Head of caudate nucleus (tissue), 42 donors: ENCODE data around the gene BUD23.
"Not testable (repeated sequence)": the region's sequence is repeated elsewhere in the genome, so short reads cannot be mapped to it uniquely, and the experiment has no call there.

Experiments used
- DNase-seq, 42 donors: peaks; one replicate each; pipeline versions ENCODE4 v3.0.0 to v3.0.0-alpha.2; 2020 to 2021; ENCODE audit warnings: mixed read lengths in 7 of 42
- intact Hi-C: fragments of 100-400 bp; cut with DNase I; formaldehyde crosslinking; loops from one replicate; pipeline ENCODE4 v1.15.0; 2022

The BUD23 gene

DNA sequence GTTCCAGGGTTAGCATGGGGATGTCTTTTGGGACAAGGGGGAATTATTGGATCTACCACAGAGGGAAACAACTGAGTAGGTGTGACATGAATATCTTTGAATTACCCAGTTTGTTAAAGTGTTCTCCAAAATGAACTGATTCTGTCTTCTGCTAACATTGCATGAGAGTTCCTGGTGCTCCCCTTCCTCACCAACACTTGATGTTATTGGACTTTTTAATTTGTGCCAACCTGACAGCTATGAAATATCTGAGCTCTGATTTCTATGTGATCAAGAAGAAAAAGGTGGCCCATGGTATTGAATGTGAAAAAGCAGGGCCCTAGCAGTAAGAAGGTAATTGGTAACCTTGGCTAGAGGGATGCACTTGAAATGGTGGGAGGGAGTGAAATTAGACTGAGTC lies 20.4 kb upstream of the BUD23 start:
- DNase-seq = no peak
- intact Hi-C loops = no loop called here

DNA sequence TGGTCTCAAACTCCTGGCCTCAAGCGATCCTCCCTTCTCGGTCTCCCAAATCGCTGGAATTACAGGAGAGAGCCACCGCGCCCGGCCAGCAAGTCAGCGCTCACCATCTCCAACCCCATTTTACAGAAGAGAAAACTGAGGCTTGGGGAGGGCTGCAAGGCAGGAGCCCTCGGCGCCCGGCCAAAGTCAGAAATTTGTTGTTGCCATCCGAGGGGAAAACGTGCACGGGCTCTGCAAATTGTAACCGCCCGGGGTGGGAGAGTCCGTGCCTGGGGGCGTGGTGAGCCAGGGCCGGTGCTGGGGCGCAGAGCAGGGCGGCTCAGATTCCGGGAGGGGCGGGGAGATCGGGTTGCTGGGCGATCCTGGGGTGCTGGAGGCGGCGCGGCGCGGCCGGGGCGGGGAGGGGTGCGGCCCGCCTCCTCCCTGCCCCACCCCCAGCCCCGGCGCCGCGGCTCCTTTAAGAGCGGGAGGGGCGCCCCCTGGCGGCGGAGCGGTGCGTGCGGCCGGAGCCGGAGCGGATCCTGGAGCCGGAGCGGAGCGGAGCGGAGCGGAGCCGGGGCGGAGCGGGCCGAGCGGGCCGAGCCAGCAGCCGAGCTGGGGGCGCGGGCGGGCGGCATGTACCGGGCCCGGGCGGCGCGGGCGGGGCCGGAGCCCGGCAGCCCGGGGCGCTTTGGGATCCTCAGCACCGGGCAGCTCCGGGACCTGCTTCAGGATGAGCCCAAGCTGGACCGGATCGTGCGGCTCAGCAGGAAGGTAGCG lies 15.9 kb upstream of the BUD23 start, which contains the start of gene VPS37D:
TSS of gene VPS37D (plus strand) at position 488 of the 759 bp plus-strand sequence. CDS start at position 616, 128 bp downstream.
- intact Hi-C loops = no loop called here
- DNase-seq = peak; percentile 62 to 96 (median 90)

DNA sequence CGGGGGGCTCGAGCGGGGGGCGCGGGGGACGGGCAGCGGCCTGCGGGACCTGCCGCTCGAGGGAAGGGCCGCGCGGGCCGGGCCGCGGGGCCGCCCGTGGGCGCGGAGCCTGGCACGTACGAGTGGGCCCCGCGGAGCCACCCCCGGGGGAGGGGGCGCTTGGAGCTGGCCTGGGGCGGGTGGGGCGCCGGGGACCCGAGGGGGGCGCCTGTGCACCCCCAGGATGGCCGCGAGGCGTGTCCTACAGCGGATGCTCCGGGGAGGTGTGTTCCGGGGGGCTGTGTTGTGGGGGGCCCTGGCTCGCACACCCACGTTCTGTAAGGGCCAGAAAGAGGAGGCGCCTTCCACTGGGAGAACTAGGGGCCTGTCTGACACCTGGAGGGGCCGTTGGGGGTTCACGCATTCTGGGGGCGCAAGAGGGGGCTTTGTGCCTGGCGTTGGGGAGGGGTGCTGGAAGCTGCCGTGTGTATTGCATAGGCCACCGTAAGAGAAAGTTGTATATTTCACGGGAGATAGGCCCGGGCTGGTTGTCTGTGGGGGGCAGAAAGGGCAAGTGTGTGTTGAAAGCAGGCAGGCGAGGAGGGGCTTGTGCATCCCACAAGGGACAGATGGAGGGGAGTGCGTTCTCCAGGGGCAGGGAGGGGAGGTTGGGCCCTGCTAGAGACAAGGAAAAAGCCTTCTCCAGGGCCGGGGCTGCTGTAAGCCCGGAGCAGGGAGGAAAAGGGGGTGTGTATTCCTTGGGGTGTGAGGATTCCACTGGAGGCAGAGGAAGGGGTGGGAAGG lies 15.1 kb upstream of the BUD23 start:
- peak in 15 of 42 donors; percentile 4 to 41 (median 18) for DNase-seq
- intact Hi-C loops = no loop called here

DNA sequence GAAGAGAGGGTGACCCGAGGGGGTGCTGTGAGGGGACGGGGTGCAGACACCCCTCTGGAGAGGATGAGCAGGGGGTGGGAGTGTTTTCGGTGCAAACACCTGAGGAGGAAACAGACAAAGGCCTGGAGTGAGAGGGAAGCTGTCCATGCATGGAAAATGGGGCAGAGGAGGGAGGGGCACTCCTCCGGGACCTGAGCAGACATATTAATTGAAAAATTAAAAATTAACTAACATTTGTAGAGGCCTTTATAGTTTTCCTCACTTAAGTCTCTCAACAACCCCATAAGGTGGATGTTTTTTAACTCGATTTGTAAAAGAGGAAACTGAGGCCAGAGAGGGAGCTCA lies 14.5 kb upstream of the BUD23 start:
- intact Hi-C loops = no loop called here
- DNase-seq = no peak

DNA sequence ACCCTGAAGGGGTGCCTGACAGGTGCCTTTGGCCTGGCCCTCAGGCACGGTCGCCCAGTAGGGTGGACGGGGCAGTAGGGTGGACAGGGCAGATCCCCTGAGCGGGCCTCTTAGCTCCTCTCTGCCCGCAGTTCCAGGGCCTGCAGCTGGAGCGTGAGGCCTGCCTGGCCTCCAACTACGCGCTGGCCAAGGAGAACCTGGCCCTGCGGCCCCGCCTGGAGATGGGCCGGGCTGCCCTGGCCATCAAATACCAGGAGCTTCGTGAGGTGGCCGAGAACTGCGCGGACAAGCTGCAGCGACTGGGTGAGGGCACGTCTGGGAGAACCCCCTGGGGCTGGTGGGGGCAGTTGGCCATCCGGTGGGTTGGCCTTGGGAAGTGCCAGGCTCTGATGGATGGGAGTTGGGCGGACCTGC lies 14.1 kb upstream of the BUD23 start:
- intact Hi-C loops = no loop called here
- DNase-seq = no peak

DNA sequence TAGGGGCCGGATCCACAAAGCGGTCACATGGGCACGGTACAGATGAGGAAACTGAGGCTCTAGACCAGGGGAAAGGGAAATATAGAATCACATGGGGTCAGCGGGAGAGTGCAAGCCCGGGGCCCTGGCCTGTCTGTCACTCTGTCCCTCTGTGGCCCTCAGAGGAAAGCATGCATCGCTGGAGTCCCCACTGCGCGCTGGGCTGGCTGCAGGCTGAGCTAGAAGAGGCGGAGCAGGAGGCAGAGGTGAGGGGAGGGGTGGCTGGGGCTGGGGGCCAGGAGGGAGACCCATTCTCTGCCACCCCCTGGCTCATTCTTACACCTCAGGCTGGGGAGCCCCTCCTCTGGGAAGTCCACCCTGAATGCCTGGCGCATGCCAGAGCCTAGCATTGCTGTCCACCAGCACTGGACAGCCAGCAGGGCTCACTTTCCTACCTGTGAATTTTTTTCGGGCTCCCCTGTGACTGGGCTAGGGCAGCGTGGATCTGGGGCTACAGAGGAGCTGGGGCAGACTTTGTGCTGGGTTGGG lies 13.5 kb upstream of the BUD23 start:
- DNase-seq = no peak
- intact Hi-C loops = no loop called here

DNA sequence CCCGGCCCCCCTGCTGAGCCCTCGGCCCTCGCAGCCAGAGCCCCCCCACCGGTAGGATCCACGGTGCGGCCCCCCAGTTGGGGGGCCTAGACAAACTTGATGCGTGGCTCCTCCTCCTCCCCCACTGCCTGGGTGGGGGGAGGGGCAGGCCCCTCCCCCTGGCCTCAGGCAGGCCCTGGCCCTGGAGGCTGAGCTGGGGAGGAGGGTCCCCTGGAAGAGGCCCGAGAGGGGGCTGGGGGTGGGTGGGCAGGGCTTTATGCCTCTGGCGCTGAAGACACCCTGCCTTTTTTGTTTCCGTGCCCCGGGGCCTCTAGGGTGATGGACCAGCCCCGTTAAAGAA lies 12.1 kb upstream of the BUD23 start:
- DNase-seq = no peak
- intact Hi-C loops = no loop called here

DNA sequence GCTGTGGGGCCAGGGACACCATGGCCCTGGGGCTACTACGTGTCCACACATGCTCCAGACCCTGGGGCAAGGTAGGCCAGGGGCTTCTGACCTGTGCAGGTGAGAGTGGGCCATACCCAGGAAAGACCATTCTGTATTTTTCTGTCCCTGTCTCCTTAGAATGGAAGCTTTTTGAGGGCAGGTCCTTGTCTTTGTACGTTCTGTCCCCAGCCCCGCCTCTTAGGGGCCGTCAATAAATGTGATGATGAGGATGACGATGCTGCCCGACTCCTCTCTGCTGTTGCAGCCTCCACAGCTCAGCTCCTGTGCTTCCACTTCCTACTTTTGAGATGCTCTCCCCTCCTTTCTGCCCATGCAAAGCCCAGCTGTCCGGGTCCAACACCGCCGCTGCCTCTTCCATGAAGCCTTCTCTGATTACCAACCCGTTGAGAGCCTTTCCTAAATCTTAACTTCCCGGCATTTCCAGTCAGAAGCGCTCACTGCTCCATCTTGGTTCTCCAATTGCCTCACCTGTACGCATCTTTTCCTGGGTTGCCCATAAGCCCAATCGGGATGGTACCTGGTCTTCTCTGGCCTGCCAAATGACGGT lies 11.4 kb upstream of the BUD23 start:
- DNase-seq = no peak
- intact Hi-C loops = no loop called here

DNA sequence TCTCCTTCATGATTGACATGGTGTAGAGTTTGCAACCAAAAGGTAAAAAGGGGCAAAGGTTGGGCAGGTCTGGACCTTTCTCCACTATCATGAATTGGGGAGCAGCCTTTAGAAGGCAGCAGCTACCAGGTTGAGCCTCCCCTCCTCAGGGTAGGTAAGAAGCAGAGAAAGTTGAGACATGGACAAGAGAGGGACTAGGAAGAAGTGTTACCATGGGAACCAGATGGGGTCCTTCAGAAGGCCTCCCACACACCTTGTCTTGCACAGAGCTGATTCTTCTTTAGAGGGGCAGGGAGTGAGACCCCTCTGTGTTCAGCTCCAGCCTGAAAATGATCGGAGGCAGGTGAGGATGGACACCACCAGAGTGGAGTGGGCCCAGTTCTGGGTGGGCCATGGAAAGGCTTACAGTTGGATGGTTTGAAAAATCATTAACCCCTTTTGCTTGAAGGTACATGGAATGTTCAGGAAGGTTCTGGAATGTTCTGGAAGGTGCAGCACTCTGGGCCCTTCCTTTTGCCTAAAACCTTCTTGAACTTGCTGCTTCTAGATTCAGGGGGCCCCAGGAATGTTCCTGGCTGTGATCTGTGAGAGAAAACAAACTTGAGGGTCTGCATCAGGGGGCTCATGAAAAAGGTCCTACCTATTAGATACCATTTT lies 8.8 kb upstream of the BUD23 start:
- DNase-seq = no peak
- intact Hi-C loops = no loop called here

DNA sequence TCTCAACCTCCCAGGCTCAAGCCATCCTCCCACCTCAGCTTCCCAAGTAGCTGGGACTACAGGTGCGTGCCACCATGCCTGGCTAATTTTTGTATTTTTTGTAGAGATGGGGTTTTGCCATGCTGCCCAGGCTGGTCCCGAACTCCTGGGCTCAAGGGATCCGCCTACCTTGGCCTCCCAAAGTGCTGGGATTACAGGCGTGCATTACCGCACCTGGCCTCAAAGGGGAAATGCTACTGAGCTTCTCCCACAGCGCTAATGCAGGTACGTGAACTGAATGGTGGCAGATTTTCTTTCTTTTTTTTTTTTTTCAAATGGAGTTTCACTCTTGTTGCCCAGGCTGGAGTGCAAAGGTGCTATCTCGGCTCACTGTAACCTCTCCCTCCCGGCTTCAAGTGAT lies 7.3 kb upstream of the BUD23 start:
- intact Hi-C loops, DNase-seq: not testable (repeated sequence)

DNA sequence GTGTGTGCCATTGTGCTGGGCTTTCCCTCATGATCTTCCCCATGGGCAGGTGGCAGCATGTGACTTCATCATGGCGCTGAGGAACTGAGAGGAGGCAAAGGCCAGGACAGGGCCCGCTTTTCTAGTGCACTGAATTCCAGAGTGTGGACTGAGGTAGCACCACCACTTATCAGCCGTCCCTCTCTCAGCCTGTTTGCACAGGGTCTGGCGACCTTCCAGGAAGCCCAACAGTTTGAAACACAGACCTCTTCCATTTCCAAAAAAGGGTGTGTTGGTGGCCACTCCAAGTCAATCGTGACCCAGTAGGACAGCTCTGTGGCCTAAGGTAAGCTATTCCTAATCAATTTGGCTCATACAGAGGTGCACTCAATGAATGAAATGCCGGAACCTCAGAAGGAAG lies 4.5 kb upstream of the BUD23 start:
- no peak for DNase-seq
- intact Hi-C loops = no loop called here

DNA sequence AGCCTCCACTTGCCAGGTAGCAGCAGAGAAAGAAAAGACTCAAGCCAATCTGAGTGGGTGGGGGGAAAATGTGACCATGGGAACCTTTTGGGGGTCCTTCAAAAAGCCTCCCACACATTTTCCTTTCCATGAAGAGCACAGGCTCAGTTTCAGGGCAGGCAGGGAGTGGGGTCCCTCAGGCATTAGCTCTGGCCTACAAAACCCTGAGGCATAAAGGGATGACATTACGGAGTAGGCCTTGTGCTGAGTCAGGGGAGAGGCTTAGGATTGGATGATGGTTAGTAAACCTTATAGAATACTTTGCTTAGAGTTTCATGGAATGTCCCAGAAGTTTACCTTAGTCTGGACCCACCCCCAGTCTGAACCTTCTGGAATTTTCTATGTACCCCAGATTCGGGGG lies 3.7 kb upstream of the BUD23 start:
- intact Hi-C loops = loop anchor here (5.0 kb wide), 1 partner anchor 38 kb away; the partner anchor contains the start of gene STX1A
- DNase-seq = no peak

DNA sequence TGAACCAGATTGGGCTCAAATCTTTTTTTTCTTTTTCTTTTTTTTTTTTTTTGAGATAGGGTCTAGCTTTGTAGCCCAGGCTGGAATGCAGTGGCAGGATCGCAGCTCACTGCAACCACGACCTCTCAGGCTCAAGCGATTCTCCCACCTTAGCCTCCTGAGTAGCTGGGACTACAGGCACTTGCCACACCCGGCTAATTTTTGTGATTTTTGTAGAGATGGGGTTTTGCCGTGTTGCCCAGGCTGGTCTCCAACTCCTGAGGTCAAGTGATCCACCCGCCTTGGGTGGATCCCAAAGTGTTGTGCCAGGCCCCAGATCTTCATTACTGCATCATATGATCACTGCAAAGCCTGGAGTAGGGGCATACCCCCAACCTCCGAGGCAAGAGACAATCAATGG lies 2.9 kb upstream of the BUD23 start:
- no peak for DNase-seq
- intact Hi-C loops = loop anchor here (5.0 kb wide), 1 partner anchor 37 kb away; the partner anchor contains the start of gene STX1A

DNA sequence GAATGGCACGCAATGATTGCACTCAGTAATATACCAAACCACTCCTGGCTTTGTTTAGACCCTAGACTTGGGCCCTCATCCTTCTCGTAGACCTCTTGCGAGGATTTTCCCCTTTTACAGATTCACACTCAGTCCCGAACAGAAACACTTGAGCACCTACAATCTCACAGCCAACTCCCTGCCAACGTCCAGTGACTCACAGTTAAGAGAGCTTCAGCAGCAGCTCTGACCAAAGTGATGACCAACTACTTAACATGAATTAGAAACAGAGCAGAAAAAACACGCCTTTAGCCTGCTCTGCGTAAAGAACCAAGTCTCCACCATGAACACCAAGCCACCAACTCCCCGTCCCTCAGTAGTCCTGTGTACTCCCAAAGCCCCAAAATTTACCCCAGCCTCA lies 2.4 kb upstream of the BUD23 start:
- intact Hi-C loops = loop anchor here (5.0 kb wide), 1 partner anchor 36 kb away; the partner anchor contains the start of gene STX1A
- no peak for DNase-seq

DNA sequence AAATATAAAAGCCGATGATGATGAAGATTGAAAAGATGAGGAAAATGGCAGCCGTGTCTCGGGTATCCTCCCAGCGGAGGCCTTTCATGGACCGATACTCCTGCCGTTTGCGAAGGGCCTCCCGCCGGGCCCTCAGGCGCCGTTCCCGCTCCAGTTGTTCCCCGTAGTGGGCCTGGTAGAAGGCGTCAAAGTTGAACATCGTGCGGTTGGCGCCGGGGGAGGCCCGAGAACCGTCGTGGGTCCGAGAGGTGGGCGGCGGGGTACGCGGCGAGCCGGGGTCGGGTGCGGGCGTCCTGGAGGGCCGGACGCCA lies 697 bp upstream of the BUD23 start:
- intact Hi-C loops = loop anchor here (5.0 kb wide), 1 partner anchor 35 kb away; the partner anchor contains the start of gene STX1A
- peak in 5 of 42 donors; percentile 13 to 52 (median 37) for DNase-seq

DNA sequence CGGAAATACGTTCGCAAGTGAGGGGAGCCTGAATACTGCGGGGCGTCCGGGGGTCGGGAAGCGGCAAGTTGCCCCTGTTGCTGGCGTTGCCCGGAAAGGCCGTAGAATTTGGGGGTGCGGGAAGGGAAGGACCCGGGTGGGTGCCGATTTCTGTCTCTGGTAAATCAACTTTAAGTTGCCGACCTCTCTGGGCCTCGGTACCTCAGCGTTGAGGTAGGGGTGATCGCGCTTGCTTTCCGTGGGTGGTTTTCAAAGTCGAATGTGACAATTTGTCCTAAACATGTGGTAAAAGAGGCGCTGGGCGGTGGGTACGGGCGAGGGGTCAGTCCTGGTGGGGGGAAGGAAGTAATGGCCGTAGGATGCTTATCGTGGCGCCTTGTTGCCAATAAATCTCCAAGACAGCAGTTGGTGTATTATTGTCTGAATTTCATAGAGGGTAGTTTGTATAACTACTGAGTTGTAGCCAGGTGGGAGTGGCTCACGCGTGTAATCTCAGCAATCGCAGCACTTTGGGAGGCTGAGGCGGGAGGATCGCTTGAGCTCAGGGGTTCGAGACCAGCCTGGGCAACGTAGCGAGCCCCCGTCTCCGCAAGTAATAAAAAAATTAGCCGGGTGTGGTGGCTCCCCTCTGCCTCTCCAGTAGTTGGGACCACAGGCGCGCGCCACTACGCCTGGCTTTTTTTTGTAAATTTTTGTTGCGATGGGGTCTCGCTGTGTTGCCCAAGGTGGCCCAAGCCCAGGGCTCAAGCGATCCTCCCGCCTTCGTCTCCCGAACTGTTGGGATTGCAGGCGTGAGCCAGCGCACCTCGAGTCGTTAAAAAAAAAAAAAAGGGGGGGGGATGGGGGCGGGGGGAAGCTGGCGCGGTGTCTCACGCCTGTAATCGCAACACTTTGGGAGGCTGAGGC lies 644 bp downstream of the BUD23 start:
- peak in 2 of 42 donors; percentile 11 to 42 for DNase-seq
- intact Hi-C loops = loop anchor here (5.0 kb wide), 1 partner anchor 33 kb away; the partner anchor contains the start of gene STX1A

DNA sequence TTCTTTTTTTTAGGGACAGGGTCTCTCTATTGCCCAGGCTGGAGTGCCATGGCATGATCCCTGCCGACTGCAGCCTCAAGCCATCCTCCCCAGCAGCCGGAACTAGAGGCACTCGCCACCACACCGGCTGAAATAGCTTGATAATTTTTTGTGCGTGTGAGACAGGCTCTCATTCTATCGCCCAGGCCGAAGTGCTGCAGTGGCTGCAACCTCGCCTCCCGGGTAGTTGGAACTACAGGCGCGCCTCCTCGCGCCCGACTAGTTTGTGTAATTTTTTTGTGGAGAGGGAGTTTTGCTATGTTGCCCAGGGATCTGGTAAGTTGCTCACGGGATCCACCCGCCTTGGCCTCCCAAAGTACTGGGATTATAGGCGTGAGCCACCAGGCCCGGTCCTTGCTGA lies 1.9 kb downstream of the BUD23 start:
- DNase-seq = no peak
- intact Hi-C loops = no loop called here

DNA sequence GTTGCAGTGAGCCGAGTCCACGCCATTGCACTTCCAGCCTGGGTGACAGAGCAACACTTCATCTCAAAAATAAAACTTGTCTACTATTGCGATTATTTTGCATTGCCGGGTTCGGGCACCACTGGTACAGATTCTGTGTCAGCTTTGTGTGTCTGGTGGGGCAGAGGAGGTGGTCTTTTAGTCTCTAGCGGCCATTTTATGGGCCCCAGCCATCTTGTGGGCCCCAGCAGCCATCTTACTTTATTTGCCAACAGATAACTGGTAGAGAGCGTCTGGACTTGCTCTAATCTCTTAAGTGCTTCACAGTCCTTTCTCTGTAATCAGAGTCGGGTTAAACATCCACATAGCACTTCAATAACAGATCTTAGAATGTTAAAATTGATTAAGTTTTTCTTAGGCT lies 4.9 kb downstream of the BUD23 start:
- intact Hi-C loops = no loop called here
- DNase-seq = no peak
